Measurements from ENCODE around the gene PIPOX. TPM values are rescaled to one million over a fixed set of nuclear protein-coding genes. Genes with fewer than 3 reads are reported as not detected.

The PIPOX gene
- total RNA-seq, 4 donors from 2014 or later: 1.2 to 15.3 (median 1.6) TPM; not detected in 1

- Histone ChIP-seq H3K4me1 (no peaks in the 10 kb centered on the region), H3K4me3 (no peak overlapping the region), H3K27me3 (no peaks in the 10 kb centered on the region), H3K27ac (no peak overlapping the region), H3K9me3 (no peaks in the 10 kb centered on the region), H3K36me3 (no peaks in the 10 kb centered on the region)
- WGBS, 2 donors (ENCODE audit: low coverage in 1 of 2): 60 to 82% methylated on average over 1 to 7 of the region's 7 CpGs
- in situ Hi-C loops (cut with MboI; ENCODE audit: low pct_ligation_motif_present in 1 of 4, low pct_unique_long_range_greater_than_20kb in 1 of 4, low sequenced_read_pairs in 3 of 4): no loop called here
- DNase-seq: no peak
- intact Hi-C loops (cut with DNase I; ENCODE audit: low total_unique reads): no loop called here
- no peak for TF ChIP-seq POLR2A (IDR thresholded peaks at IDR 0.05)
- TF ChIP-seq POLR2AphosphoS5 (IDR thresholded peaks at IDR 0.05): no peak
- TF ChIP-seq EP300 (IDR thresholded peaks at IDR 0.05; ENCODE audit: low read depth): no peak
- no peak for TF ChIP-seq CTCF (IDR thresholded peaks at IDR 0.05)
Measured at GRCh38 chr17:29066606-29067005, 23.7 kb downstream of the PIPOX start.

- no peaks in the 10 kb centered on the region for H3K27me3 ChIP-seq
- WGBS, 2 donors (ENCODE audit: low coverage in 1 of 2): 74 to 82% methylated on average over 4 to 10 of the region's 10 CpGs
- no peak for DNase-seq
- no peaks in the 10 kb centered on the region for H3K36me3 ChIP-seq
- no peak overlapping the region for H3K27ac ChIP-seq
- no peak overlapping the region for H3K4me3 ChIP-seq
- H3K9me3 ChIP-seq: no peaks in the 10 kb centered on the region
- no peak for TF ChIP-seq CTCF (IDR thresholded peaks at IDR 0.05)
- no peak for TF ChIP-seq POLR2AphosphoS5 (IDR thresholded peaks at IDR 0.05)
- TF ChIP-seq POLR2A (IDR thresholded peaks at IDR 0.05): no peak
- no peak for TF ChIP-seq EP300 (IDR thresholded peaks at IDR 0.05; ENCODE audit: low read depth)
- intact Hi-C loops (cut with DNase I; ENCODE audit: low total_unique reads): no loop called here
- in situ Hi-C loops (cut with MboI; ENCODE audit: low pct_ligation_motif_present in 1 of 4, low pct_unique_long_range_greater_than_20kb in 1 of 4, low sequenced_read_pairs in 3 of 4): no loop called here
- no peaks in the 10 kb centered on the region for H3K4me1 ChIP-seq
Measured at GRCh38 chr17:29068818-29069217, 25.9 kb downstream of the PIPOX start.

GRCh38 chr17:29069526-29070041 lies 26.6 kb downstream of the PIPOX start:
- WGBS, 2 donors (ENCODE audit: low coverage in 1 of 2): 56 to 67% methylated on average over 1 to 19 of the region's 19 CpGs

GRCh38 chr17:29070308-29070707 lies 27.4 kb downstream of the PIPOX start:
- no peaks in the 10 kb centered on the region for H3K27me3 ChIP-seq
- WGBS, 2 donors (ENCODE audit: low coverage in 1 of 2): 67 to 78% methylated on average over 4 to 10 of the region's 10 CpGs
- H3K27ac ChIP-seq: no peak overlapping the region
- TF ChIP-seq POLR2A (IDR thresholded peaks at IDR 0.05) (no peak), POLR2AphosphoS5 (IDR thresholded peaks at IDR 0.05) (no peak), CTCF (IDR thresholded peaks at IDR 0.05) (no peak), EP300 (IDR thresholded peaks at IDR 0.05; ENCODE audit: low read depth) (no peak)
- no peak overlapping the region for H3K4me3 ChIP-seq
- no peaks in the 10 kb centered on the region for H3K9me3 ChIP-seq
- in situ Hi-C loops (cut with MboI; ENCODE audit: low pct_ligation_motif_present in 1 of 4, low pct_unique_long_range_greater_than_20kb in 1 of 4, low sequenced_read_pairs in 3 of 4) (no loop called here), intact Hi-C loops (cut with DNase I; ENCODE audit: low total_unique reads) (no loop called here)
- H3K36me3 ChIP-seq: no peaks in the 10 kb centered on the region
- H3K4me1 ChIP-seq: no peaks in the 10 kb centered on the region
- DNase-seq: no peak

More at GRCh38 chr17:29069526-29070041, 26.6 kb downstream of the PIPOX start:
- no peaks in the 10 kb centered on the region for H3K27me3 ChIP-seq
- in situ Hi-C loops (cut with MboI; ENCODE audit: low pct_ligation_motif_present in 1 of 4, low pct_unique_long_range_greater_than_20kb in 1 of 4, low sequenced_read_pairs in 3 of 4): no loop called here
- no peaks in the 10 kb centered on the region for H3K4me1 ChIP-seq
- no peak overlapping the region for H3K27ac ChIP-seq
- H3K9me3 ChIP-seq: no peaks in the 10 kb centered on the region
- TF ChIP-seq EP300 (IDR thresholded peaks at IDR 0.05; ENCODE audit: low read depth) (no peak), POLR2AphosphoS5 (IDR thresholded peaks at IDR 0.05) (no peak), CTCF (IDR thresholded peaks at IDR 0.05) (no peak), POLR2A (IDR thresholded peaks at IDR 0.05) (no peak)
- H3K36me3 ChIP-seq: no peaks in the 10 kb centered on the region
- no peak for DNase-seq
- H3K4me3 ChIP-seq: no peak overlapping the region
- intact Hi-C loops (cut with DNase I; ENCODE audit: low total_unique reads): no loop called here
